RWPE1 (cell line): Measurements from ENCODE around the gene TLR5.
A peak's percentile ranks its signal among the peaks of the same experiment; 100 is the strongest.

Experiments used
- CTCF ChIA-PET: fragments of 350-600 bp; sonication (Branson Sonifier 250); formaldehyde crosslinking; extraction: SDS; loops from one replicate; lab custom pipeline; 2021; lab: Yijun Ruan, JAX
- POLR2A ChIA-PET: fragments of 400-600 bp; formaldehyde crosslinking; extraction: SDS; loops from one replicate; lab custom pipeline; 2020; ENCODE audit warnings: antibody characterized with exemption; ENCODE audit not compliant: low non-redundant PET; lab: Yijun Ruan, JAX
- DNase-seq: peaks from one replicate; pipeline ENCODE4 v3.0.0; 2012; ENCODE audit warnings: low spot score
- H3K27ac ChIP-seq: fragments of 450-650 bp; 2 replicates; pipeline ENCODE4 v1.5.1; 2017
- TF ChIP-seq, protein P1 (sequence below): fragments of 450-650 bp; conservative IDR thresholded peaks from 2 replicates; pipeline ENCODE4 v1.5.1; 2017; ENCODE audit warnings: low read depth, mild to moderate bottlenecking

TLR5 gene

GRCh38 chr1:223135176-223135942 is 7.7 kb downstream of the TLR5 start:
- peak overlapping the region; percentile 51 for H3K27ac ChIP-seq
- TF ChIP-seq, protein P1, sequence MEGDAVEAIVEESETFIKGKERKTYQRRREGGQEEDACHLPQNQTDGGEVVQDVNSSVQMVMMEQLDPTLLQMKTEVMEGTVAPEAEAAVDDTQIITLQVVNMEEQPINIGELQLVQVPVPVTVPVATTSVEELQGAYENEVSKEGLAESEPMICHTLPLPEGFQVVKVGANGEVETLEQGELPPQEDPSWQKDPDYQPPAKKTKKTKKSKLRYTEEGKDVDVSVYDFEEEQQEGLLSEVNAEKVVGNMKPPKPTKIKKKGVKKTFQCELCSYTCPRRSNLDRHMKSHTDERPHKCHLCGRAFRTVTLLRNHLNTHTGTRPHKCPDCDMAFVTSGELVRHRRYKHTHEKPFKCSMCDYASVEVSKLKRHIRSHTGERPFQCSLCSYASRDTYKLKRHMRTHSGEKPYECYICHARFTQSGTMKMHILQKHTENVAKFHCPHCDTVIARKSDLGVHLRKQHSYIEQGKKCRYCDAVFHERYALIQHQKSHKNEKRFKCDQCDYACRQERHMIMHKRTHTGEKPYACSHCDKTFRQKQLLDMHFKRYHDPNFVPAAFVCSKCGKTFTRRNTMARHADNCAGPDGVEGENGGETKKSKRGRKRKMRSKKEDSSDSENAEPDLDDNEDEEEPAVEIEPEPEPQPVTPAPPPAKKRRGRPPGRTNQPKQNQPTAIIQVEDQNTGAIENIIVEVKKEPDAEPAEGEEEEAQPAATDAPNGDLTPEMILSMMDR: no peak
- DNase-seq: peak; percentile 80
- ChIA-PET CTCF (interaction anchor here (0.7 to 1.2 kb wide), 2 partner anchors 12 to 432 kb away, joined by 3 to 9 read pairs; no protein-coding TSS in a partner anchor), POLR2A (no interaction called here)

- H3K27ac ChIP-seq: peak overlapping the region; percentile 63
- CTCF ChIA-PET: interaction anchor here (0.5 to 2.5 kb wide), 25 partner anchors 10 to 550 kb away, joined by 3 to 22 read pairs (median 3); partner anchors contain the start of genes SUSD4 and TLR5
- POLR2A ChIA-PET: no interaction called here
- peak; percentile 91 for DNase-seq
- TF ChIP-seq, protein P1: peak; percentile 43
Measured at GRCh38 chr1:223133824-223134435, 9.1 kb downstream of the TLR5 start.

GRCh38 chr1:223133306-223133823 is 9.7 kb downstream of the TLR5 start:
- TF ChIP-seq, protein P1: peak; percentile 95; the same call in 1 of the 2 replicates
- no peak for DNase-seq
- peak overlapping the region; percentile 63 for H3K27ac ChIP-seq
- ChIA-PET CTCF (interaction anchor here (0.5 to 2.5 kb wide), 23 partner anchors 10 to 550 kb away, joined by 3 to 22 read pairs (median 3); partner anchors contain the start of genes SUSD4 and TLR5), POLR2A (no interaction called here)

DNA sequence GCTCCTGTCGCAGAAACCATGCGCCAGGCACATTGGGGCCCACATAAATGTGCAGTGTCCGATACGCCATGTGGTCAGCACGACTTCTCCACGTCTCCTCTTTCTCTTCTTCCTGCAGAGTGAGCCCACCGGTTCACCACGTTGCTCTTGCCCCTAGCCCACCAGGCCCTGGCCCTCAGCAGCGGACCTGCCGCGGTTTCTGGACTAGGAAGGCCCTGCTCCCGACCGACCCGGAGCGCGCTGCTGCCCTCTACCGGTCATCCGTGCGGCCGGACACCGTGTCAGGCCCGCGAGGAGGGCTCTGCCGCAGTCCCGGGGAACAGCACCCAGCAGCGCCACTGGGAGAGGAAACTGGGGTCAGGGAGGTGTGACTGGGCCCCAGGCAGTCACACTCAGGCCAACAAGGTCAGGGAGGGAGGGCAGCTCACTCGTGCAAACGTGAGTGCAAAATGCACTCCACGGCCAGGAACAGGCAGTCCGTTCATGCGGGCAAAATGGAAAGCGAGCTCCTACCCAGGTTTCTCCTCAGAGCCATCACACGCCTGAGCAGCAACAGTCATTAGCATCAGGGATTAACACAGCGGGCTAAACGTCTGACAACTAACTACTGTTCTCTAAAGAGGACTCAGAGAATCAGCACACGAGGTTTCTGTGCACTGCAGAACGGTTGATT is 13.7 kb downstream of the TLR5 start:
- peak; percentile 35 for DNase-seq
- TF ChIP-seq, protein P1: peak; percentile 86
- ChIA-PET CTCF (interaction anchor here (0.6 to 0.7 kb wide), 2 partner anchors 38 to 144 kb away, joined by 3 read pairs; no protein-coding TSS in a partner anchor), POLR2A (no interaction called here)
- H3K27ac ChIP-seq: no peak overlapping the region

- DNase-seq: no peak
- ChIA-PET POLR2A (no interaction called here), CTCF (no interaction called here)
- TF ChIP-seq, protein P1: no peak
- no peak overlapping the region for H3K27ac ChIP-seq
Measured at GRCh38 chr1:223126741-223127140, 16.3 kb downstream of the TLR5 start.

- CTCF ChIA-PET: no interaction called here
- POLR2A ChIA-PET: no interaction called here
- no peak overlapping the region for H3K27ac ChIP-seq
- no peak for DNase-seq
- TF ChIP-seq, protein P1: no peak
Measured at GRCh38 chr1:223125766-223126165, 17.3 kb downstream of the TLR5 start.
